HUES64 (cell line): ENCODE measurements around the gene LIMK1.

ENCODE experiments used
- H3K27ac ChIP-seq: 2 replicates; pipeline ENCODE4 v1.7.0; 2013; ENCODE audit warnings: low read depth, low read length, inconsistent platforms
- H3K27me3 ChIP-seq: 2 replicates; pipeline ENCODE4 v1.6.1; 2013; ENCODE audit warnings: mild to moderate bottlenecking, low read length; ENCODE audit not compliant: insufficient read depth
- H3K36me3 ChIP-seq: 2 replicates; pipeline ENCODE4 v1.6.1; 2013; ENCODE audit warnings: mild to moderate bottlenecking, low read length; ENCODE audit not compliant: insufficient read depth
- H3K4me1 ChIP-seq: 2 replicates; pipeline ENCODE4 v1.6.1; 2013; ENCODE audit warnings: mild to moderate bottlenecking, low read length, moderate library complexity; ENCODE audit not compliant: insufficient read depth
- H3K4me3 ChIP-seq: 2 replicates; pipeline ENCODE4 v1.5.1; 2013; ENCODE audit warnings: mild to moderate bottlenecking, low read length, moderate library complexity
- H3K9ac ChIP-seq: 2 replicates; pipeline ENCODE4 v1.6.1; 2013; ENCODE audit warnings: mild to moderate bottlenecking, low read depth, low read length
- H3K9me3 ChIP-seq: 2 replicates; pipeline ENCODE4 v1.6.1; 2013; ENCODE audit warnings: low read depth, low read length; ENCODE audit not compliant: insufficient read depth
- WGBS: fragments of 150-250, 120-280 bp; methylation state at CpG from one replicate; pipeline ENCODE4 v1.1.7; 2013; ENCODE audit warnings: missing lambda C conversion rate; 5-methylcytosine and 5-hydroxymethylcytosine counted together

LIMK1 gene

GRCh38 chr7:74138945-74139843, 55.6 kb downstream of the LIMK1 start:
- H3K4me3 ChIP-seq: no peak overlapping the region

GRCh38 chr7:74141705-74142104, 58.1 kb downstream of the LIMK1 start:
- Histone ChIP-seq H3K9me3 (peaks cover 13% of the 10 kb centered on the region; the same call in 1 of the 2 replicates), H3K27ac (no peak overlapping the region), H3K9ac (no peak overlapping the region), H3K27me3 (no peaks in the 10 kb centered on the region), H3K36me3 (no peaks in the 10 kb centered on the region), H3K4me3 (no peak overlapping the region), H3K4me1 (no peaks in the 10 kb centered on the region)
- WGBS: 38% methylated on average over 1 of the region's 1 CpG

More at GRCh38 chr7:74138945-74139843, 55.6 kb downstream of the LIMK1 start:
- Histone ChIP-seq H3K27ac (no peak overlapping the region), H3K9me3 (peaks cover 3% of the 10 kb centered on the region; the same call in 1 of the 2 replicates), H3K27me3 (no peaks in the 10 kb centered on the region), H3K9ac (no peak overlapping the region), H3K36me3 (no peaks in the 10 kb centered on the region), H3K4me1 (no peaks in the 10 kb centered on the region)
- WGBS: 54% methylated on average over 16 of the region's 16 CpGs

- H3K4me3 ChIP-seq: no peak overlapping the region
- no peaks in the 10 kb centered on the region for H3K4me1 ChIP-seq
- 90% methylated on average over 6 of the region's 6 CpGs for WGBS
Measured at GRCh38 chr7:74143383-74143782, 59.8 kb downstream of the LIMK1 start.

DNA sequence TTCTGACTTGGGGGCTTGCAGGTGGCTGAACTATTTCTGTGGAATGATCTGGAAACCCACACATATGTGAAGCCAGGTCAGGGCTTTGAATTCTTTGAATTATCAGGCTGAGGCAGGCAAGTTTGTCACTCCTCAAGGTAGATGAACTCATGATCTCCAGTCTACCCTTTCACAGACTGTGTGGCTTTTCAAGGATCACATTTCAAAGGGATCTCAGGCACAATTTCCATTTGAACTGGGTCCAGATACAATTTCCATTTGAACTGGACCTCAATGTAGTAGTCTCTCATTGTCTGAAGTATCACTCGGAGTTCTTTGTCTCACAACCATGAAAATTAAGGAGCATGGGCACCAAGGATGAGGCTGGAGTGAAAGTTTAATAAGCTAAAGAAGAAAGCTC, 64.9 kb downstream of the LIMK1 start:
- H3K36me3 ChIP-seq: no peaks in the 10 kb centered on the region
- WGBS: 71% methylated on average over 1 of the region's 1 CpG

More at GRCh38 chr7:74143383-74143782, 59.8 kb downstream of the LIMK1 start:
- no peaks in the 10 kb centered on the region for H3K27me3 ChIP-seq
- H3K9me3 ChIP-seq: peaks cover 13% of the 10 kb centered on the region; the same call in 1 of the 2 replicates
- H3K36me3 ChIP-seq: no peaks in the 10 kb centered on the region
- no peak overlapping the region for H3K27ac ChIP-seq
- no peak overlapping the region for H3K9ac ChIP-seq

GRCh38 chr7:74149071-74149470, 65.5 kb downstream of the LIMK1 start:
- Histone ChIP-seq H3K36me3 (no peaks in the 10 kb centered on the region), H3K27me3 (no peaks in the 10 kb centered on the region), H3K4me1 (no peaks in the 10 kb centered on the region), H3K27ac (no peak overlapping the region), H3K4me3 (no peak overlapping the region), H3K9ac (no peak overlapping the region), H3K9me3 (peaks cover 12% of the 10 kb centered on the region)
- 91% methylated on average over 4 of the region's 5 CpGs for WGBS

More for the DNA sequence above, 64.9 kb downstream of the LIMK1 start:
- H3K27me3 ChIP-seq: no peaks in the 10 kb centered on the region
- H3K4me1 ChIP-seq: no peaks in the 10 kb centered on the region
- no peak overlapping the region for H3K27ac ChIP-seq
- H3K9ac ChIP-seq: no peak overlapping the region
- no peak overlapping the region for H3K4me3 ChIP-seq
- peaks cover 12% of the 10 kb centered on the region for H3K9me3 ChIP-seq

- no peaks in the 10 kb centered on the region for H3K27me3 ChIP-seq
- 90% methylated on average over 1 of the region's 1 CpG for WGBS
Measured at GRCh38 chr7:74149603-74150002, 66.0 kb downstream of the LIMK1 start.

GRCh38 chr7:74153736-74154135, 70.1 kb downstream of the LIMK1 start:
- WGBS: 83% methylated on average over 9 of the region's 9 CpGs
- no peak overlapping the region for H3K27ac ChIP-seq
- H3K36me3 ChIP-seq: no peaks in the 10 kb centered on the region
- no peaks in the 10 kb centered on the region for H3K27me3 ChIP-seq
- H3K9ac ChIP-seq: no peak overlapping the region
- no peaks in the 10 kb centered on the region for H3K9me3 ChIP-seq
- H3K4me1 ChIP-seq: no peaks in the 10 kb centered on the region
- no peak overlapping the region for H3K4me3 ChIP-seq

More at GRCh38 chr7:74149603-74150002, 66.0 kb downstream of the LIMK1 start:
- H3K4me3 ChIP-seq: no peak overlapping the region
- H3K4me1 ChIP-seq: no peaks in the 10 kb centered on the region
- H3K9me3 ChIP-seq: peaks cover 11% of the 10 kb centered on the region
- no peaks in the 10 kb centered on the region for H3K36me3 ChIP-seq
- H3K9ac ChIP-seq: no peak overlapping the region
- H3K27ac ChIP-seq: no peak overlapping the region

DNA sequence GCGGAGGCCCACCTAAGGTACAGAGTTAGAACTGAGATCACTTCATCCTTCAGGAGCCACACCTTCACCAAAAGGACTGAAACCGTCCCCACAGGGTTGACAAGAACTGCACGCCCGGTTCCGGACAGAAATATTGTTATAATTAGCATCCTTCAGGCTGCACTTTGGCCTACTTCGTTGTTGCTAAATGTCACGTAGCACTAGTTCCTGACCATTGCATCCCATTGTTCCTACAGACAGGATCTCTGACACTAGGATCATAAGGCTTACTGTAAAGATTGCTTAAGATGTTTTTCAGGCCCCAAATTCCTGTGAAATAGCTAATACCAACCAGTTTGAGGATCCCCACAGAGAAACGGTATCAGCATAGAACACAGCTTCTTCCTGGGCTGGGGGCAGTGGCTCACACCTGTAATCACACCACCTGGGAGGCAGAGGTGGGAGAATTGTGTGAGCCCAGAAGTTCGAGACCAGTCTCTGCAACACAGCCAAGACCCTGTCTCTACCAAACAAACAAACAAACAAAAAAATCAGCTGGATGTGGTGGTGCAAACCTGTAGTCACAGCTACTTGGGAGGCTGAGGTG, 72.3 kb downstream of the LIMK1 start:
- H3K36me3 ChIP-seq: no peaks in the 10 kb centered on the region
- 78% methylated on average over 8 of the region's 9 CpGs for WGBS
- no peak overlapping the region for H3K27ac ChIP-seq
- no peak overlapping the region for H3K9ac ChIP-seq
- H3K4me1 ChIP-seq: no peaks in the 10 kb centered on the region
- no peaks in the 10 kb centered on the region for H3K27me3 ChIP-seq
- no peak overlapping the region for H3K4me3 ChIP-seq
- H3K9me3 ChIP-seq: no peaks in the 10 kb centered on the region

- Histone ChIP-seq H3K4me1 (no peaks in the 10 kb centered on the region), H3K4me3 (no peak overlapping the region), H3K36me3 (no peaks in the 10 kb centered on the region), H3K27me3 (no peaks in the 10 kb centered on the region), H3K27ac (no peak overlapping the region), H3K9me3 (no peaks in the 10 kb centered on the region), H3K9ac (no peak overlapping the region)
- 96% methylated on average over 6 of the region's 9 CpGs for WGBS
Measured at GRCh38 chr7:74157605-74158004, 74.0 kb downstream of the LIMK1 start.

DNA sequence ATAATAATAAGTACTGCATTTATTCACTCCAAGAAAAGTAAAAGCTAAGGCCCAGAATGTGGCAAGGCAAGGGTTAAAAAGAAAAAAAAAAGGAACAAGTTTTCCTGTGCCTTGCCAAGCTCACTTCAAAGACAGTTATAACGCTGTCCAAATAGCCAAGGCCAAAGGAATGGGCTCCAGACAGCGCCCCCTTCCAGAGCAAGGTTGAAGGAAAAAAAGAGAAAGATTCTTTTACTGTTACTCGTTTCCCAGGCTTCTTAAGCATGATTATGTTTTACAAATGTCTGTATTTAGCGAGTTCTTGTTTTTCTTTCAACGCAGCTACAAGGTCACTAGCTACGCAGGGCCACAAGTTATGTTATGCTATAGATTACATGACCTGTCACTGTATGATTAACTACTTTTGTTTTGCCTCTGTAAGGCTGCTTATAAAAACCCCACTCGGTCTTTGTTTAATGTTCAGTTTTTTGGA, 81.4 kb downstream of the LIMK1 start:
- WGBS: 55% methylated on average over 7 of the region's 7 CpGs
- no peaks in the 10 kb centered on the region for H3K4me1 ChIP-seq
- no peak overlapping the region for H3K27ac ChIP-seq
- H3K9ac ChIP-seq: no peak overlapping the region
- no peaks in the 10 kb centered on the region for H3K36me3 ChIP-seq
- H3K9me3 ChIP-seq: no peaks in the 10 kb centered on the region
- H3K27me3 ChIP-seq: no peaks in the 10 kb centered on the region
- no peak overlapping the region for H3K4me3 ChIP-seq

- whole genome bisulfite sequencing: 96% methylated on average over 15 of the region's 15 CpGs
- no peaks in the 10 kb centered on the region for H3K27me3 ChIP-seq
- no peak overlapping the region for H3K9ac ChIP-seq
- H3K36me3 ChIP-seq: no peaks in the 10 kb centered on the region
- H3K4me1 ChIP-seq: no peaks in the 10 kb centered on the region
- H3K27ac ChIP-seq: no peak overlapping the region
- H3K4me3 ChIP-seq: no peak overlapping the region
- no peaks in the 10 kb centered on the region for H3K9me3 ChIP-seq
Measured at GRCh38 chr7:74165867-74166593, 82.4 kb downstream of the LIMK1 start.
